Stimulated activated CD8-positive, alpha-beta memory T cell treated with anti-CD3 and anti-CD28 coated beads, Interleukin-12 subunit alpha, Interleukin-12 subunit beta, amount 100 ng/mL, for 24 hours (primary cell): ENCODE measurements around the gene UBL4B.

Experiments
- DNase-seq: peaks from one replicate; pipeline ENCODE4 v3.0.0-alpha.2; 2020; ENCODE audit errors: extremely low read depth

UBL4B gene

DNA sequence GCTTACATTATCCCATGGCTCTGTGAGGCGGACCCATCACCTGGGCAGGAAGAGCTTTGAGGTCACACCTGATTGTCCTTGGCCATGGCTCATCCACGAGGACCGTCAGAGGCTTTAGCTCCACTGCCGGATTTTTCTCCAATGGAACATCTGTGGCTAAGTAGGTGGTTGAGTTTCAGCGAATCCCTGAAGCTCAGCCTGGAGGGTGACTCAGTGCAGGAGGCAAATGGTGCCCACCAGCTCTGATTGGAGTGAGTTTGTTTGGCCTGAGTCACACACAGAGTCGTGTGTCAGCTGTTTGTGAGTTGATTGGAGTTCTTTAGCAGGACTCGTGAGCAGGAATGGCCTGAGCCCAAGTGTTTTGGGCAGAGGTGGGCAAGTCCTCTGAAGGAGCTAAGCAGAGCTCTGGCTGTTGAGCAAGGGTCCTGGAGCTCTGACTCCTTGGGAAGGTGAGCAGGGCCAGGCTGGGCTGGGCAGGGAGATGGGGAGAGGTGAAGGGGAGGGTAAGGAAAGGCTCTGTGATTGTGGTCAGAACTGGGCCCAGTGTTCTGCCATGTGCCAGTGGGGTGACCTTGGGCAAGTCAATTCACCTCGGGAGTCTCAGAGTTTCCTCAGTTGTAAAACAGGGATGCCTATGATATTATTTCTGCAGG is 40.0 kb downstream of the UBL4B start:
- DNase-seq: no peak

DNA sequence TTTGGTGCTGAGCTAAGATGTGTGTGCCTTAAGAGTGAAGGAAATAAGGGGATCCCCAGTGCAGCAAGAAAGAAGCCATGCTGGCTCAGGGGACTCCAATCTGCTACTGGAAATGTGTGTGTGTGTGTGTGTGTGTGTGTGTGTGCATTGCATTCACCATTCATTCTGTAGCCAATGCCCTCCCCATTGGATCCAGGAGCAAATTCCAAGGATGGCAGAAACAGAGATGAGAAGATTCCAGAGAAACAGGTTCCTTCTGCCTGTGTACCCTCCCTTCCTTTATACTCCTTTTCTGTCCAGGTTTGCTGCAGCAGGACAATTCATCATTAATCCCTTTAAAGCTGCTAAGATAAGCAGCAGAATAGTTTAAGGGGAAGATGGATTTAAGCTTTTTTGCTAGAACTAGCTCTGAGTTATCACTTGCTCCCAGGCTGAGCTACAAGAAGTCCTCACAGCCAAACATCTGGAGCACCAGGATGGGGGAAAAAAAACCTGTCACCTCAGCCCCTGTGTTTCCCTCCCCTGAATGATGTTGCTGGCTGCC is 41.2 kb downstream of the UBL4B start:
- no peak for DNase-seq

DNA sequence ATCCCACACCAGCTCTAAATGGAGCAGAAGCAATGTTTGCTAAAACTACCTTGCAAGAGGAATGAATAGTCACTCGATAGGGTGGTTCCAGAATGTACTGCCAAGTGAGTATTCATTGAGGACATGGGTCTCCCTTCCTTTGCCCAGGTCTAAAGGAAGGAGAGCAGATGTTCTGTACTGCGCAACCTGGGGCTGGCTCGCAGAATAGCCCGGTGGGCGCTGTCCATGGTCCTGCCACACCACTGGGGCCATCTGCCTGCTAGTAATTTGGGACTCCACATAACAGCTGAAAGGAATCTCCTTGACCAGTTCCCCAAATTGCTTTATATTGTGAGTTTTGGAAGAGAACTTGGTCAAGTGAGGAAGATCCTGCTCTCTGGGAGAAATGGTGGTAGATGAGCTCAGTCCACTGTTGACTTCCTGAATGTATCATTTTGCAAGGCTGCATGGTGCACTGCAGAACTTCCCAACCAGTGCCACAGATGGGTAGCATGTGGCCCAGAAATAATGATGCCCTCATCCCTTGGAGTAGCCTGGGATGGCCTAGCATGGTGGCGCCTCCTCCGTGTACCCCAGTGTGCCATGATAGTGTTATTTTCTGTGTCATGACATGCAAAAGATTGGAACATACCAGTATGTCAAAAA is 43.8 kb downstream of the UBL4B start:
- no peak for DNase-seq

DNA sequence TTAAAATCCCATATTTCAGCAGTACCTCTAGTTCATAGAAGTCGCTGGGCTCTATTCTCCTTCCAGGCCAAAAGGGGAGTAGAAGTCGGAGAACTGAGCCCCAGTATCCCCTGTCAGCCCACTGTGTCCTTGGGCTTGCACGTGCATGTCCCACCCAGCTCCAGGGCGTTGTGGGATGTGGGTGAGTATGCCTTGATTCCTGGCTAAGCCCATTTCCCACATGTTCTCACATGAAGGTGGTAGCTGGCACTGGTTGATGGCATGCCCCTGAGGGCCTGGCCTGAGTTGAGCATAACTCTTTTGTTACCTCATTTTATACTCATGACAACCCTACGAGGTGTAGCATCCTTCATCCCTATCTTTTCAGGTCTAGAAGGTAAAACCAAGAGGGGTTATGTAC is 46.0 kb downstream of the UBL4B start:
- no peak for DNase-seq

DNA sequence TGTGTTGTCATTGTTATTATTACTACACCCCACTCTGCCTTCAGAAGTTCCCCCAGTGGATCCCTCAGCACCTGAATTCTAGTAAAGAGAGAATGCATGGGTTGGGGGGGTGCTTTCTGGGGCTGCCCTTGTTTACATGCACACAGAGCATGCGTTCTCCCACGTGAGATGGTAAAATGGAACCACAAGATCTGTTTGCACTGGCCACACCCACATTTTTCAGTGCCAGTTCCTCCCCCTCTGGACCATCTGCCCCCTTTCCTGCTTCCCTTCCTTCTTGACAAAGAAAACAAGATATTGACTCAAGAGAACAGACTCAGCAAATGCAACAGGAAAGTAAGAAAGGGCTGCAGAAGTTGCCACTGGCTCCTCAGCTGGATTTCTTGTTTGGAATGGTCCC is 46.9 kb downstream of the UBL4B start:
- DNase-seq: no peak

DNA sequence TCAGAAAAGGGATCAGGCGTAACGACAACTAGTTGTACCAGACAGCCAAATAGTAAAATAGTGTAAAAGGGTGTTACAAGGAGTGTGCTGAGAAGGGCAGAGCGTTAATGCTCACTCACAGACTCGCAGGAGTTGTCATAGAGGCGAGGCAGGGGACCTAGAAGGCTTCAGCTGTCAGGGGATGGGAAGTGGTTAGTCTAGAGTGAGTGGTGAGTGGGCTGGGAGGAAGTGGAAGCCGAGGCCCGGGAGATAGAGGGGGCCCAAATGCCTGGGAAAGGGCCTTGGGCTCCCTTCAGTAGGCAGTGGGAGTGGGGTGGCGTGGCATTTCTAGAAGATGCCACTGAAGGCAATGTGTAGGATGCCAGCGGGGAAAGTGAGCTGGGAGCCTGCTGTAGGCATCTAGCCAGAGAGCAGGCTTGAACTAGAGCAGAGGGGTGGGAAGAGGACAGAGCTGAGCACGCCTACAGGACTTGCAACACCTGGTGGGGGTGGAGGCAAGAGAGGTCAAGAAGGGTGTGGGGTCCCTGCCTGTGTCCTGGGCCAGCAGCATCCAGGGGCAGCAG is 48.4 kb downstream of the UBL4B start:
- no peak for DNase-seq

DNA sequence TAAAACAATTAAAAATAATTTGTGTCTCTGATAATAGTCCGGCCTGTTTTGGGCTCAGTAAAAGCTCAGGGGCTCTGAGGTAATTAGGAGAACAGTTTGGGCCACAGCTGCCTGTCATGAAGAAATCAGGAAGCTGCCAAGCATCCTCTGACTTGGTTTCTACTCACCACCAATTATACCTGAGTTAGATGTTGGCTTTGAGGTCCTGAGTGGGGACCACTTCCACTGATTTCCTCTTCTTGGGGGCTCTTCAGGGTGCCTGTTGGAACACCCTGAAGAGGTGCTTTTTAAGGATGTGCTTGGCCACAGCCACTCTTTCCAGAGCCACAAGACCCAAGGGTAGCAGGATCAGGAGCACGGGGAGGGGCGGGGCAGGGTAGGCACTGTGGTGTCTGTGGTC is 48.9 kb downstream of the UBL4B start:
- no peak for DNase-seq

DNA sequence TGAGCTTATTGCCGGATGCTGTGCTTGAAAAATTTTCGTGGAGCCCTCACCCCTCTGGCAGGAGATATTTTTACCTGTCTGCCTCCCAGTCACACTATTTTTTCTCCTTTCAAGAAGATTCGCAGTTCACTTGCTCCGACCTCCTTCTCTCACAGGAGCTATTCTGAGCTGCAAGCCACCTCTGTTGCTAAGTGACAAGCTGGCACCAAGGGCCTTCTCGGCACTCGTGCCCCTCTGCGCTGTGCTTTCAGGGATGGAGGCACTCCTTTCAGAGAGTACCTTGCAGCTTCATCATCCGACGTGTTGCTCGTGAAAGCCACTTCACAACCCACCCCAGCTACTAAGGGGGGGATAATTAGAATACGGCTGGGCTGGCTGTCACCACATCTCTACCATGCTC is 49.6 kb downstream of the UBL4B start:
- DNase-seq: no peak
